GM19455 (cell line): ENCODE results near the gene EMX1.

Source experiments
- ATAC-seq: cut with Tn5 transposase; IDR thresholded peaks from one replicate; pipeline ENCODE4 v1.9.1; 2021; ENCODE audit not compliant: unreplicated experiment

The EMX1 gene

GRCh38 chr2:72924353-72925240, 7.3 kb downstream of the EMX1 start:
- ATAC-seq = no peak

GRCh38 chr2:72925328-72925943, 8.1 kb downstream of the EMX1 start:
- no peak for ATAC-seq

GRCh38 chr2:72926368-72926767, 9.0 kb downstream of the EMX1 start:
- ATAC-seq = no peak

GRCh38 chr2:72926811-72927465, 9.6 kb downstream of the EMX1 start:
- ATAC-seq = no peak

- no peak for ATAC-seq
These were observed 10.6 kb downstream of the EMX1 start for GRCh38 chr2:72927619-72928550.

GRCh38 chr2:72929010-72929409, 11.7 kb downstream of the EMX1 start:
- no peak for ATAC-seq

- ATAC-seq = no peak
These were observed 14.1 kb downstream of the EMX1 start for GRCh38 chr2:72931280-72931910.

- ATAC-seq = no peak
These were observed 14.9 kb downstream of the EMX1 start for GRCh38 chr2:72932045-72932740.

GRCh38 chr2:72932805-72933204, 15.5 kb downstream of the EMX1 start:
- ATAC-seq = no peak

GRCh38 chr2:72933207-72933606, 15.9 kb downstream of the EMX1 start:
- ATAC-seq = no peak

- no peak for ATAC-seq
These were observed 16.4 kb downstream of the EMX1 start for GRCh38 chr2:72933646-72934151.

GRCh38 chr2:72934683-72935610, 17.6 kb downstream of the EMX1 start:
- no peak for ATAC-seq

GRCh38 chr2:72935611-72935957, 18.3 kb downstream of the EMX1 start:
- ATAC-seq = no peak

- no peak for ATAC-seq
These were observed 19.5 kb downstream of the EMX1 start for GRCh38 chr2:72936660-72937355.

- no peak for ATAC-seq
These were observed 20.0 kb downstream of the EMX1 start for GRCh38 chr2:72937356-72937669.

- ATAC-seq = no peak
These were observed 21.1 kb downstream of the EMX1 start for GRCh38 chr2:72938455-72938854.

GRCh38 chr2:72940361-72940760, 23.0 kb downstream of the EMX1 start:
- no peak for ATAC-seq

GRCh38 chr2:72940786-72941185, 23.5 kb downstream of the EMX1 start:
- no peak for ATAC-seq
